ENCODE data around the gene ZFP92. TPM values are rescaled to one million over a fixed set of nuclear protein-coding genes. Genes with fewer than 3 reads are reported as not detected.

The ZFP92 gene
- total RNA-seq, 1 donor from 2014 or later = 1.9 TPM

DNA sequence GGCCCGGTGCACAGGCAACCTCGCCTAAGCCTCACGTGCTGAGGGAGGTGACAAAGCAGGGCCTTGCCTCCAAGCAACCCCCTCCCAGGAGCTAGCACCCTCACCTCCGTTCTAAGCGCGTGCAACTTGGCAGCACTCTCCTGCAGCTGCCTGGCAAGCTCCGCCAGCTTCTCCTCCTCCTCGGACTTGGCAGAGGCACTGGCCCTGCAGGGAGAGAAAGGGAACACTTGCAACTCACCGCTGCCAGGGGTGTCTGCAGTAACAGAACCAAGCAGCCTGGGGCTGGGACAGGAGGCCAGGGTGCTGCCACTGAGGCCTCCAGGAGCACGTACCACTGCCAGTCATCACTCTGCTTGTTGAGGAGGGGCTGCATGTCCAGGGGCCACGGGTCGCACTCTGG, 44.9 kb downstream of the ZFP92 start:
- DNase-seq = peak; percentile 30

DNA sequence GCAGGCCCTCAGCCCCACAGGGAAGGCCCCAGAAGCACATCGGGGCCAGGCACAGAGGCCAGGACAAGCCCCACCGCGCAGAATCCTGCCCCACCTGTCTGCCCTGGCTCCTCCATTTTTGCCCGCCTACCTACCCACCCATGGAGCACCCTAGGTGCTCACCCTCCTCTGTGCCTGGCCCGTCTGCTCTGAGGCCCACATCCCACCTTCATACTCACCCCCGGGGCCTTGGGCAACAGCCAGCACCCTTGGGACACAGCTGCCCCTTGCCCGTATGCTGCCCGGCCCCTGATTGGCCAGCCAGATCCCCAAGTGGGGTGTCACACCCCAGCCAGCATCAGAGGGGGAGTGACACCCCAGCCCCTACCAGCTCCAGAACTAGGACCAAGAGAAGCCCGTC, 45.4 kb downstream of the ZFP92 start:
- no peak for DNase-seq

DNA sequence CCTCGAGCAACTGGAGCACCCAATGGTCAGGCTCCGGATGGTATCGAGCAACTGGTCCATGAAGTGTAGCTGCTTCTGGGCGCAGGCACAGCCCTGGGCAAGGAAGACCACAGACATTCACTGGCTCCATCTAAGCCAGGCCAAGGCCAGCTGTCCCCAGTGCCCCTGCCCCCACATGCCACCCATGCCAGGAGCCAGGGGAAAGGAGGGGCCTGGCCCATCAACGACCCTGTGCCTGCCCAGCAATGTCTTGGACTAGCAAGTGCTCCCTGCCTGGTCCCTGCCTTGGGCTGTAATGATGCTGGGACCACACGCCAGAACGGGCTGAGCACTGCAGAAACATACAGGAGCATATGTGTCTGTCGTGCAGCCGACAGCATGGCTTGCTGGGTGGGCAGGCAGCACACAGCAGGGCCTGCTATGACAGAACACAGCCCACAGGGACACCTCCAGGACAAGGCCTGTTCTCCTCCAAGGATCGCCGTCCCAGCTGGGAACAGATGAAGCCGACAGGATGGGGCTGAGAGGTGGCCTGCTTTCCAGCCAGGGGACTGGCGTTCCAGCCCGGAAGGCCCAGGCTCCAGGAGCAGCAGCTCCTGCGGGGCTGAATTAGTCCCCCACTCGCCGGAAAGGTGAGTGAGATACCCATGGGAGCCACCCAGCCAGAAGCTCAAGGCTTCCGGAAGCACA, 46.0 kb downstream of the ZFP92 start:
- no peak for DNase-seq

DNA sequence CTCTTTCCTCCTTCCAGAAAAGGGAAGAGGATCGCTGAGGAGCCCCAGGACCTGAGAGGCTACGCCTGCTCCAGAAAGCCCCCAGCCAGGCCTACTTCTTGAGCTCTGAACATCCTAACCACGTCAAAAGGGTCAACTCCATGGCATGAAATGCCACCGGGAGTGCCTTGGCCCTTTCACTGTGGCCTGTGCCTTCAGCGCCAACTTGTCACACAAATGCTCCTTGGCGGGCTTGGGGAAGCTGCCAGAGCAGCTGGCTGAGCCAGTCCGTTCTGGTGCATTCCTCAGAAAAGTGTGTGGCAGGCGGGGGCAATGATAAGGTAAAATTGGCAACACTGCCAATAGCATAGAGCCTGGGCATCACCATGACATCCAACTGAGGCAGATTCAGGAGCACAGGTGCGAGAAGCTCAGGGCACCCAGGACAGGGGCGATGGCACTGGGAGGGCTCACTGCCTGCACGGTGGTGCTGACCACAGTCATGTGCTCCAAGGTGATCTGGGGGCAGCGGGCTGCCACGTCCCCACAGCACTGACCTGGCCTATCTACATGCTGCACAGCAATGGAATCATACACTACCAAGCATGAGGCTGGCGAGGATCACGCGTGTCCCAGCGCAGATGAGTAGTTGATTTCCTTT, 46.7 kb downstream of the ZFP92 start:
- DNase-seq = no peak

DNA sequence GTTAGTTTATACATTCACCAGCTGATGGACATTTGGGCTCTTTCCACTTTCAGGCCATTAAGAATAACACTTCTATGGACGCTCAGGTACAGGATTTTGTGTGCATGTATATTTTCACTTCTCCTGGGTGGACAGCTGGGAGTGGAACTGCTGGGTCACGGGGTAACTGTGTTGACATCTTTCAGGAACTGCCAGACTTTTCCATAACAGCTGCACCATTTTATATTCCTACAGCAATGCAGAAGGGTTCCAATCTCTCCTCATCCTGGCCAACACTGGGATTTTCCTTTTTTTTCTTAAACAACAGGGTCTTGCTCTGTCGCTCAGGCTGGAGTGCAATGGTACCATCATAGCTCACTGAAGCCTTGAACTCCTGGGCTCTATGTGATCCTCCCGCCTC, 47.2 kb downstream of the ZFP92 start:
- DNase-seq = no peak

DNA sequence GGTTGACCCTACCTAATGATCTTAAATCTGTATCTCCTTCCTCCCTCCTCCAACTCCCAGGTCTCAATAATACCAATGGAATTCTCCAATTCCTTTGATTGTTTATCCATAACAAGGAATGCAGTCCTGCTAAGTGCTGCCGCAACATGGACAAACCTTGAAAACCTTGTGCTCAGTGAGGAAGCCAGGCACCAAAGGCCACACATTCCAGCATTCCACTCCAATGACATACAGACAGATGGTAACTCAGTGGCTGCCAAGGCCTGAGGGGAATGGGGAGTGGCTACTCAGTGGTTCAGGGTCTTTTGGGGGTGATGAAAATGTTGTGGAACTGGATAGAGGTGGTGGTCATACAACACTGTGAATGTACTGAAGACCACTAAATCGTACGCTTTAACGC, 48.7 kb downstream of the ZFP92 start:
- no peak for DNase-seq

DNA sequence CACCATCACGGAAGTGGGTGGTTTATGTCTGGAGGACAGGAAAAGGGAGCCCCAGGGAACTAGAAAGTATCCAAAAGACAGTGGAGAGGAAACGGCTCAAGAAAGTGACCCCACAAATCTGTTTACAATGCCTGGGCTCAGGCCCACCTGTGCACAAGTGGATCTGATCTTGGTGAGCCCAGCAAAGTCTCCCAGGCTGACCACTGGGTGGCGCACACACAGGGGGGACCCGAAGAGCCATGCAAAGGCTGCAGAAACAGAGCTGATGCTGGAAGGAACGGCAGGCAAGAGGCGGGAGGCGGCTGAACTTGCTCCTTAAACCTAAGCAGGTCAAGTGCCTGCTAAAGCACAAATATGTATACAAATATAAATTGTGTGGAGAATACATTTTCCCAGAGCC, 49.6 kb downstream of the ZFP92 start:
- peak; percentile 22 for DNase-seq

Small RNA genes lying within 50 kb of the gene (small RNA-seq; reads per million reads assigned to genes)
- gene RN7SL667P = not detected

Other genes starting within 250 kb of the ZFP92 start
- gene MAGEA1, start 232.2 kb upstream of the ZFP92 start, total RNA-seq = not detected
- 0.16 TPM for gene PNMA6F, start 89.7 kb upstream of the ZFP92 start, total RNA-seq
- 7.8 TPM for gene ZNF275, start 77.3 kb upstream of the ZFP92 start, total RNA-seq
- not detected for gene PNMA6E, start 10.1 kb upstream of the ZFP92 start, total RNA-seq
- not detected for gene TREX2, start 34.6 kb downstream of the ZFP92 start, total RNA-seq
- 8.3 TPM for gene HAUS7, start 59.1 kb downstream of the ZFP92 start, total RNA-seq
- gene BGN, start 83.5 kb downstream of the ZFP92 start, total RNA-seq = 1.9 TPM
- 7.2 TPM for gene ATP2B3, start 106.2 kb downstream of the ZFP92 start, total RNA-seq
- 17.3 TPM for gene CCNQ, start 187.7 kb downstream of the ZFP92 start, total RNA-seq
- 1.7 TPM for gene DUSP9, start 235.7 kb downstream of the ZFP92 start, total RNA-seq

Data from occipital lobe (tissue), 3 donors.